GM08714 (cell line): ENCODE data around the gene PLEKHO1.
"Not testable (repeated sequence)": the region's sequence is repeated elsewhere in the genome, so short reads cannot be mapped to it uniquely, and the experiment has no call there.

ENCODE experiments used
- H3K4me3 ChIP-seq: fragments of 200-500 bp; sonication (Bioruptor generic); 2 replicates; pipeline ENCODE4 v1.5.1; 2014; ENCODE audit warnings: mild to moderate bottlenecking, low read length, inconsistent platforms
- ZNF274 ChIP-seq: IDR thresholded peaks from 2 replicates; pipeline ENCODE4 v1.6.1; 2012; ENCODE audit warnings: mild to moderate bottlenecking, low read depth, low read length

PLEKHO1 gene, protein sequence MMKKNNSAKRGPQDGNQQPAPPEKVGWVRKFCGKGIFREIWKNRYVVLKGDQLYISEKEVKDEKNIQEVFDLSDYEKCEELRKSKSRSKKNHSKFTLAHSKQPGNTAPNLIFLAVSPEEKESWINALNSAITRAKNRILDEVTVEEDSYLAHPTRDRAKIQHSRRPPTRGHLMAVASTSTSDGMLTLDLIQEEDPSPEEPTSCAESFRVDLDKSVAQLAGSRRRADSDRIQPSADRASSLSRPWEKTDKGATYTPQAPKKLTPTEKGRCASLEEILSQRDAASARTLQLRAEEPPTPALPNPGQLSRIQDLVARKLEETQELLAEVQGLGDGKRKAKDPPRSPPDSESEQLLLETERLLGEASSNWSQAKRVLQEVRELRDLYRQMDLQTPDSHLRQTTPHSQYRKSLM

DNA sequence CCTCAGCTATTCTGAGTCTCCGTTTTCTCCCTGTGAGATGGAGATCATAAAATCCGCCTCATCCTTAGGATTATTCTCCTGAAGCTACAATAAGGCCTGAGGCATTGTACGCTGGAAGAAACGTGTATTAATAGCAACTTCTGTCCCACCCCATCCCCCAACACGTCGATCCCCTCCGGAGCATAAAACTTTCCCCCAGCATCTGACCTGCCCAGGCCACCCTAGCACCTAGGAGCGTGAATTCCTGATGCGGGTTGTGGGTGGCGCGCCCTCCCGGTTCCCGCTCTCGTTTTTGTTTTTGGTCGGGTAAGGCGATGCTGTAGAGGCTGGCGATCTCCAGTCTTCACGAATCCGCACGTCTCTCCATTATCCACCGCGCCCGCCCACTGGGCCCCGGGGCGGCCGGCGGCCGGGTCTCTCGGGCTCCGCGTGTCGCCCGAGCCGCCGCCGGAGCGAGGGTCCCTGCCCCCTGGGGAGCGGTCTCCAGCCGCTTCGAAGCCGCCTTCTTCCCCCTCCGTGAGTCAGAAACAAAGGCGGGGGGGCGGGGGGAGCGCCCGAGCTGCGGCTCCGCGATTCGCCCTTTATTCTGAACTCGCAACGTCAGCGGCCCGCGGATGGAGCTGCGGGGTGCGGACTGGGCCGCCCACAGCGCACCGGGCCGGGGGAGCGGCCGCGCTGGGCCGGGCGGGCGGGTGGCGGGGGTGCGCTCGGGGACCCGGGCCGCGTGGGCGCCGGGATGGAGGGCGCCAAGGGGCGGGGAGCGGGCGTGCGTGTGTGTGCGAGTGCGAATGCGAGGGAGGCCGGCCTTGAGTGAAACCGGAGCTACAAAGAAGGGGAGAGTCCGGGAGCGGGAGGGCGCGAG lies at the start of gene PLEKHO1:
Gene PLEKHO1 (plus strand): TSS at position 646 of the 862 bp plus-strand sequence. CDS start 342 bp downstream, outside the sequence.
- H3K4me3 ChIP-seq = peak within 1 kb of the TSS; percentile 92
- TF ChIP-seq ZNF274 = no peak

DNA sequence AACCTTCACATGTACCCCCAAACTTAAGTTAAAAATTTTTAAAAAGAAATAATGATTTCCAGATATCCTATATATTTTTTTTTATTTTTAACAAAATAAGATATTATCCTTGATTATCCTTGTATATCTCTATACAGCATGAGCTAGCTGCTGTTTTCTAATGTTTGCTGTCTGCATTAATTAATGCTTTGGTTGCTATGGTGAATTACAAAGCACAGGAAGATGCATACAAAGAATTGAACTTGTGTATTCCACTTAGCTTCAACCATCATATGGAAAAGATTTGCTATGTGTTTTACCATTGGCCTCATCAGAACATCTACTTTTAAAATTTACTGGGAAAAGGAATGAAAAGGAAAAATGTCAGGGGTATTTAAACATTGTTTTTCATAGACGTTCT lies 46.7 kb upstream of the PLEKHO1 start:
- no peak overlapping the region for H3K4me3 ChIP-seq
- TF ChIP-seq ZNF274 = no peak

DNA sequence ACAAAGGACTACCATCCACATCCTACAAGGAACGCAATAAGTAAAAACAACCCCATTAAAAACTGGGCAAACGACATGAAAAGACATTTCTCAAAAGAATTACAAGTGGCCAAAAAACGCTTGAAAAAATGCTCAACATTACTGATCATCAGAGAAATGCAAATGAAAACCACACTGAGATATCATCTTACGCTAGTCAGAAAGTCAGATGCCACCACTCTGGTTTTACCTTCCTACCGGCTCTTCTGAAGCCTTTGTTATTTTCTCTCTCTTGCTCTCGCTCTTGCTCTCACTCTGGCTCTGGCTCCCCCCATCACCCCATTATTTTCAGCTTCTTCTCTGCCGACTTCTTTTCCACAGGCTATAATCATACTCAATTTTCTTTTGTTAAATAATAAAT lies 43.4 kb upstream of the PLEKHO1 start:
- no peak for TF ChIP-seq ZNF274
- H3K4me3 ChIP-seq = no peak overlapping the region

DNA sequence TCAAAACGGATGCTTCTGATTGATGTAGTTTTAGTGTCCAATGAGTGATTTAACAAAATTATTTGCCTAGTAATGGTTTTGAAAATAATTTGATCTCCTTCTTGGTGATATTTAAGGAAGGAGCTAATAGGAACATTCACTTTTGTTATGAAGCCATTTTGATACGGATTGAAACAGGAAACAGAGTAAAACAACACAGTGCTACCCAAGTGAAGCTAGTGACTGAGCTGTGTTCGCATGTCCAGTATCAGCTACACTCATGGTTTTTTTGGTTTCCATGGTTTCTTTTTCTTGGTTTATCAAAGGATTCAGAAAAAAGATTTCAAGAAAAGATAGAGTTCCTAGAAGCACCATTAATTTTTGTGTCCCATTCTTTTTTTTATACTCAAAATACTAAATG lies 40.1 kb upstream of the PLEKHO1 start:
- no peak for TF ChIP-seq ZNF274

DNA sequence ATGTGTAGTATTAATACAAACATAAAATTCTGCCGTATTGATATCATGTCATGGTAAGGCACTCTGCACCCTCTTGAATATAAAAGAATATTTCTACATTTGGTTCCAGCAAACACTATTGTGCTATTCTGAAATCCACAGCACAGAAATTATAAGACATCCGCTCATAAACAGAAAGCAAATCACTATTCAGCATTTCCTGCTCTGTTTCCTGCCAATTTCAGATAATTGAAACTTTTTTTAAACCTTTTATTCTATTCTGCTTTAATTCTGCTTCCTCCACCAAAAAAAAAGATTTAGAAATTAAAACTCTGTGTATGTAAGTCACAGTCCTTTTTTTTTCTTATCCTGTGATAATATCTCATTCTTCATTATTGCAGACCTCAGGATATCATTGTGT lies 39.6 kb upstream of the PLEKHO1 start:
- no peak overlapping the region for H3K4me3 ChIP-seq

More for the DNA sequence above, 40.1 kb upstream of the PLEKHO1 start:
- H3K4me3 ChIP-seq = no peak overlapping the region

DNA sequence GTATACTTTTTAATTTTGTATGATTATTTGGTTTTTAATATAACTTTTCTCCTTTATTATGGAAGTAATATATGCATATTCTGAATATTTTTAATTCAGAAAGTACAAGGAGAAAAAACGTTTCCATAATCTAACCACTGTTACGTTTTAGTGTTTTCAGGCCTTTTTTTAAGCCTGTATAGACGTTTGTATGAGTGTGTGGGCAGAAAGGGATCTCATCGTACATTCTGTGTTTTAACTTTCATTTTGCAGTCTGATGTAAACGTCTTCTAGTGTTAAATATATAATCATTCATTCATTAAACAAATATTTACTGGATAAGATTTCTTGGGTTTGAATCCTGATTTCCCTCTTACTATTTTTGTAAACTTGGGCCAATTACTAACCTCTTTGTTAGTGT lies 38.0 kb upstream of the PLEKHO1 start:
- TF ChIP-seq ZNF274 = no peak
- H3K4me3 ChIP-seq = no peak overlapping the region

More for the DNA sequence above, 39.6 kb upstream of the PLEKHO1 start:
- no peak for TF ChIP-seq ZNF274

DNA sequence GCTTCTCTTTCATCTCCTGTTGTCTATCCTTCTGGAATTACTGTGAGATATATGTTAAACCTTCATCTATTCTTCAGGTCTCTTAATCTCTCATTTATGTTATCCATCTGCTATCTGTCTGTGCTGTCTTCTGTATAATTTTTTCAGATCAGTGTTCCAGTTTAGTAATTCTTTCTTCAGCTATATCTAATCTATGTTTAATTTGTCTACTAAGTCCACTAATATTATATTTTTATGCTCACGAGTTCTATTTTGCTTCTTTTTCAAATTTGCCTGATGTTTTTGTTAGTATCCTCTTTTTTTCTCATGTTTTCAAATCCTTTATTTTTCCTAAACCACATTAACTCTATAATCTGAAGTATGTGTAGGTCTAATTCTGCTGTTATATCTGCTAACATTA lies 34.6 kb upstream of the PLEKHO1 start:
- no peak for TF ChIP-seq ZNF274
- no peak overlapping the region for H3K4me3 ChIP-seq

DNA sequence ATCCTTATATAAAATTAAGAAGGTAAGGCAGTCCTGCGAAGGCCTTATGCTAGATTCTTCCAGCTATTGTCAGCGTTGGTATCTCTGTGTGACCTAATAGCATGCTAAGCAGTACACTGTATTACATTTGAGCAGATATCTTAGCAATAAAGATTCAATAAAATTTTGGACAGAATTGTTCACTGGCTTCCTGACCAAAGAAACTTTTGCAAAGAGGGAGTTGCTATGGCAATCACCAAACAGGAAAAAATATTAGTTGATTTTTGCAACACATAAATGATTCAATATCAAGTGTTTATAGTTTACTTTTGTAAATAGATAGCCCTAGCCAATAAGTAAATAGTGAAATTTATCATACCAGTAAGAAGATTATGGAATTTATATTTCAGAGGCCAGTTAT lies 31.0 kb upstream of the PLEKHO1 start:
- TF ChIP-seq ZNF274 = no peak
- H3K4me3 ChIP-seq = no peak overlapping the region

DNA sequence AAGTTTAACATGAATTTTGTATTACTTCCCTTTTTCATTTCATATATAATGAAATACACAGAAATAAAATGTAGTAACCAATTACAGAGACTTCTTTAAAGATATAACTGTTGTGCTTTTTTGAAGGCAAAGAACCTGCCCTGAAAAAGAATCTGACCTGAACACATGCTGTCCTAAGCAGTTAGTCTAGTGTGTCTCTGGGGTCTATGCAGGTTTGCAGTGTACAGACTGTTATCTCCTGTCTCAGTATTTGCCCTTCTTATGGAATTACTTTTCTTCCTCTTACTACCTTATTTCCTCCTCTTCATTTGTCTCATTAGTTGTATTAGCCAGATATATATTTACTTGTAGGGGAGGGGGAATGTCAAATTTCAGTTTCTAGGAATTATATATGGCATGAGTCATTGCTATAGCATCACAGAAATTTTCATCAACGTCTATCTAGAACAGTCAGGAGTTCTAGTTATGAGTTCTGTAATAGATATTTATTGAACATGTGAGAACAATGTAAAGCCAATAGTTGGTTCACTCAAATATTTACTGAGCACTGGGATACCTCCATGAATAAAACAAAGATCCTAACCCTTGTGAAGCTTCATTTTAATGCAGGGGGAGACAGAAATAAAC lies 28.4 kb upstream of the PLEKHO1 start:
- no peak for TF ChIP-seq ZNF274
- no peak overlapping the region for H3K4me3 ChIP-seq

DNA sequence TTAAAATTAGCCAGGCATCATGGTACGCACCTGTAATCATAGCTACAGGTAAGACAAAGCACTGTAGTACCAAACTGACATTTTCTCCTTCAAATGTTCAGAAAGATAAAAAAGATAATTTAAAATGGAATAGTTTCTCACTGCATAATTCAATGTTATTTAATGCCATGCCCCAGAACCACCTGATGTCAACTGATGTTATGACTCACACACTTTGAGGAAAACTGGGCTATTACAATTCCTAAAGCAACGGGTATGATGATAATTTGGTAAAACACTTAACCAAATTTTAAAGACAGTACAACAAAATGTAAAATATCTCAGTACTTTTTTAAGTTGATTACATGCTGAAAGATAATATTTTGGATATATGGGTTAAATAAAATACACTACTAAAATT lies 22.9 kb upstream of the PLEKHO1 start:
- no peak for TF ChIP-seq ZNF274
- no peak overlapping the region for H3K4me3 ChIP-seq

DNA sequence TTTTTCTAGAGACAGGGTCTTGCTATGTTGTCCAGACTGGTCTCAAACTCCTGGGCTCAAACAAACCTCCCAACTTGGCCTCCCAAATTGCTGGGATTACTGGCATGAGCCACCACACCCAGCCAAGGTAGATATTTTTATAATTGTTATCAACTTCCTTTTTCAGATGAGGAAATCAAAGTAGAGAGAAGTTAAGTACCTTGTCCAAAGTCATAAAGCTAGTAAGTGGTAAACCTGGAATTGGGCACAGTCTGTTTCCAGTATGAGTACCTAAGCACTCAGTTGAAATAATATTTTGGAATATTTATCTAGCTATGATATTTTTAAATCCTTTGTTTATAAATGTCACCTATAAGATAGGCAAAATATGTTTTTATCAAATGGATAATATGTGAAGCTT lies 22.3 kb upstream of the PLEKHO1 start:
- TF ChIP-seq ZNF274 = no peak
- H3K4me3 ChIP-seq = no peak overlapping the region

DNA sequence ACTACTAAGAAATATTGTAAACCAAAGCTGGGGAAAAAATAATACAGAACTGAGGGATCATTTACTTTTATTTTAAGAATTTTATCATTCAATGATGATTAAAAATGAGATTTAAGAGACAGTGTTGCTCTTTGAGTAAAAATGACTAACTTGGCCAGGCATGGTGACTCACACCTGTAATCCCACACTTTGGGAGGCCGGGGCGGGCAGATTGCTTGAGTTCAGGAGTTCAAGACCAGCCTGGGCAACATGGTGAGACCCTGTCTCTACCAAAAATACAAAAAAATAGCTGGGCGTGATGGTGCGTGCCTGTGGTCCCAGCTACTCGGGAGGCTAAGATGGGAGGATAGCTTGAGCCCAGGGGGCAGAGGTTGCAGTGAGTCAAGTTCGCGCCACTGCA lies 21.8 kb upstream of the PLEKHO1 start:
- no peak for TF ChIP-seq ZNF274
- no peak overlapping the region for H3K4me3 ChIP-seq

DNA sequence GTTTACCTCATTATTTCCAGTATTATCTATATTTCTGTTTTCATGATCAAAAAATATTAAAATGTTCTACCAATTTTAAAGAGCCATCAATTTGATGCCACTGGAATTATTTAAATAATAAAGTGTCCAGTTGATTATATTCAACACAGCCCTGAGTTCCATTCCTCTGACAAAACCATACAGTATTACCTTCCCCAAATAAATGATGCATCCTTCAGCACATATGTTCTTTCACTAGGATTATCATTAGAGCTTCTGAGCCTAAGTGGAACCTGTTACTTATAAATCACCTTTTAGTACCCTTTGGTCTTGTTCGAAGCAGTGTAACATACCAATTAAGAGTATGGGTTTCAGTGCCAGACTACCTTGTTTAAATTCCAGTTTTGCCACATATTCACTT lies 17.3 kb upstream of the PLEKHO1 start:
- no peak overlapping the region for H3K4me3 ChIP-seq
- no peak for TF ChIP-seq ZNF274

DNA sequence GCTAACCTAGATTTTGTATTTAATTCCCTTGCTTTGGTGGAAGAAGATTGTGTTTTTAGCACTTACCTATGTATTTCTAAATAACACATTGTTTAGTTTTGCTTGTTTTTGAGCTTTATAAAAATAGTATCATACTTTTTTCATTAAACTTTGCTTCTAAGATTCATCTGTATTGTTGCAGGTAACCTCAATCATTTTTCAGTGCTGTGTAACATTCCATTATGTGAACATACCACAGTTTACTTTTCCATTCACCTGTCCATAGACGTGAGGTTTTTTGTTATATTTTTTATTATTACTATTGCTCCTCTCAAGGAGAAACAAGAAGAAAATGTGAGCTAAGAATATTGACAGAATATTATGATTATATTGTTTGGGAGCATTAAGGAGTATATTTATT lies 15.2 kb upstream of the PLEKHO1 start:
- TF ChIP-seq ZNF274 = no peak
- no peak overlapping the region for H3K4me3 ChIP-seq

DNA sequence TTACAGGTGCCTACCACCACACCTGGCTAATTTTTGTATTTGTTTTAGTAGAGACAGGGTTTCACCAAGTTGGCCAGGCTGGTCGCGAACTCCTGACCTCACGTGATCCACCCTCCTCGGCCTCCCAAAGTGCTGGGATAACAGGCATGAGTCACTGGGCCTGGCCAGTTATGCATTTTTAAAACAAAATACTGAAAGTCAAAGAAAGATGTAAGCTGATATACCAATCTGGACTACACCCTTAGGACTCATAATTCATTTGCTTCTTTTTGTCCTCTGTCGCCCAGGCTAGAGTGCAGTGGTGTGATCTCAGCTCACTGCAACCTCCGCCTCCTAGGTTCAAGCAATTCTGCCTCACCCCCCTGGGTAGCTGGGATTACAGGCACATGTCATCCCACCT lies 14.3 kb upstream of the PLEKHO1 start:
- not testable (repeated sequence) for H3K4me3 ChIP-seq
